HuH-7 (cell line): ENCODE data around the gene MMP28.

Source experiments
- DNase-seq: peaks from one replicate; pipeline ENCODE4 v3.0.0; 2011; ENCODE audit warnings: low spot score

The MMP28 gene

DNA sequence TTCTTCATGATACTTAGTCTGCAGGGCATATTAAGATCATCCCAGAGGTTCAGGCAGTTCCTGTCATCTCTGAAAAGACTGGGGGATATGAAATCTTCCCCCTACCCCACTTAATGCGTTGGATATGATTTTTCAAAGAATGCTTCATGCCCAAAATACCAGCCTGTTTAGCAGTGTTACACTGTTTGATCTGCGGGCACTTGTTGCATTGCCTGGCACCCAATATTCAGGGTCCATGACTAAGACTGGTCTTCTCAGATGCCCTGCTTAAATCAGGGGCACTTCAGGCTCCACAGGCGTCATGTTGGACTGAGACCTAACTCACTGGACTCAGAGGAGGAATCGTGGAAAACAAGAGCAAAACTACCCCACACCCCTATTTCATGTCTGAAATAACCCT lies 70.4 kb downstream of the MMP28 start:
- no peak for DNase-seq

- DNase-seq = no peak
Measured at GRCh38 chr17:35723735-35724134, 71.7 kb downstream of the MMP28 start.

DNA sequence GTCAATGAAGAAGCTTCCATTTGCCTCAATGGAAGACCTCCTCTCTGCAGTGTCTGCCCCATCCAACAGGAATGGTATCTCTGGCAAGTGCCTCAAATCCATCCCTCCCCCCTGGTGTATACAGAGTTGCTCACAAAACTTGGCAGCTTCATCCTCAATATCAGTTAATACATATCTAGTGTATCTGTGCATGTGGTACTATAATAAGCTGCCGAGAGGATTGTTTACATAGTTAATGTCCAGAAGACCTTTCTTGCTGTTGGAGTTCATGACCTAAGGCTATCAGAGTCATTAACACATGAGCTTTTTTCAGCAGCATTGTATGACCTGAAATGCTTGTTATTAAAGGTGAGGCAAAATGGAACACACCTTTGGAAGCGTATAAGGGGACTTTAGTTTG lies 78.0 kb downstream of the MMP28 start:
- no peak for DNase-seq

- DNase-seq = no peak
Measured at GRCh38 chr17:35716897-35717465, 78.5 kb downstream of the MMP28 start.

GRCh38 chr17:35716173-35716572 lies 79.3 kb downstream of the MMP28 start:
- DNase-seq = no peak
